Thyroid gland (tissue), 4 donors: ENCODE results near the gene LRRIQ4.

Experiments
- POLR2A ChIP-seq, 2 donors: fragments of 450-650 bp; IDR thresholded peaks; one replicate each; pipeline ENCODE4 v1.6.1; 2017; ENCODE audit warnings: antibody characterized with exemption in 2 of 2, mild to moderate bottlenecking in 2 of 2, moderate library complexity in 1 of 2
- TF ChIP-seq, protein P1 (sequence below), 6 experiments: fragments of 200-600 bp in 3 of 6; fragments of 450-650 bp in 3 of 6; sonication (generic) in 3 of 6; IDR thresholded peaks; one replicate each; pipeline ENCODE4 v1.5.1; 2016 to 2019; ENCODE audit warnings: antibody characterized with exemption in 6 of 6, mild to moderate bottlenecking in 2 of 6, inconsistent platforms in 1 of 6, moderate library complexity in 1 of 6

DNA sequence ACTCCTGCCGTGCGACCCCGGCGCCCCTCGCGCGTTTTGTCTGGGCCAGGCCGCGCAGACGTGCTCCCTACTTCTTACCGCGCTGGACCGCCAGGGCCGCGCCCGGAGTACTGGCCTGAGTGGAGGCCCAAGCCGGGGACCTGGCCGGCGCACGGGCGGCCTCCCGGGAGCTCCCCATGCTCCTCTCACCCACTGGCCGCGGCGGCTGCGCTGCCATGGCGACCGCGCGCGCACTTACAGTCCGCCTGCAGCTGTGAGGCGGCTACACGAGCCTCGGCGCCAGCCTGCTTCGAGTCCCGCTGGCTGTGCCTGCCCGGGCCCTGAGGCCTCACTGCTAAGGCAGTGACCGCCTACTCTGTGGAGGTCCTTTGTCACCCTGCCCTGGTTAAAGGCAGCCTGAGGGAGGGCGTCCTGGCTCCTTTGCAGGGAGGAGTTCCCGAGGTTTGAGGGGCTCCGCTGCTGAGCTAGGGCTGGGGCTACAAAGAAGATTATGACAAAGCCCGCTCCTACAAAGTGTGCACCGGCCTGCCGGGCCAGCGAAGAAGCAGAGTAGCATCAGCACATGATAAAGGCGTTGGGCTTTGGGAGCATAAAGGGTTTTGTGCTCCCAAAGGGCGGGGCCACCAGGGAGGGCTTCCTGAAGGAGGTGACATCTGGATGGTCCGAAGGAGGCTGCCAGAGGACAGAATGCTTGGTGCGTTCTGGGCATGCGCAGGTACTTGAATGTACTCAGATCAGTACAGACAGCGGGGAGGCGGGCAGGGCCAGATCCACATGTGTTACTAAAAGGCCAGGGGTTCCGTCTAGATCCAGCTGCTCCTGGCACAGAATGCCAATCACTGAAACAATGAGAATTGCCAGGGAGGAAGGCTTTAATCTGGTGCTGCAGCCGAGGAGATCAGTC is at the start of gene LRRIQ4, which contains the start of gene LRRC34:
- TF ChIP-seq, protein P1, sequence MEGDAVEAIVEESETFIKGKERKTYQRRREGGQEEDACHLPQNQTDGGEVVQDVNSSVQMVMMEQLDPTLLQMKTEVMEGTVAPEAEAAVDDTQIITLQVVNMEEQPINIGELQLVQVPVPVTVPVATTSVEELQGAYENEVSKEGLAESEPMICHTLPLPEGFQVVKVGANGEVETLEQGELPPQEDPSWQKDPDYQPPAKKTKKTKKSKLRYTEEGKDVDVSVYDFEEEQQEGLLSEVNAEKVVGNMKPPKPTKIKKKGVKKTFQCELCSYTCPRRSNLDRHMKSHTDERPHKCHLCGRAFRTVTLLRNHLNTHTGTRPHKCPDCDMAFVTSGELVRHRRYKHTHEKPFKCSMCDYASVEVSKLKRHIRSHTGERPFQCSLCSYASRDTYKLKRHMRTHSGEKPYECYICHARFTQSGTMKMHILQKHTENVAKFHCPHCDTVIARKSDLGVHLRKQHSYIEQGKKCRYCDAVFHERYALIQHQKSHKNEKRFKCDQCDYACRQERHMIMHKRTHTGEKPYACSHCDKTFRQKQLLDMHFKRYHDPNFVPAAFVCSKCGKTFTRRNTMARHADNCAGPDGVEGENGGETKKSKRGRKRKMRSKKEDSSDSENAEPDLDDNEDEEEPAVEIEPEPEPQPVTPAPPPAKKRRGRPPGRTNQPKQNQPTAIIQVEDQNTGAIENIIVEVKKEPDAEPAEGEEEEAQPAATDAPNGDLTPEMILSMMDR (IDR thresholded peaks at IDR 0.05) = no peak
- no peak for TF ChIP-seq POLR2A (IDR thresholded peaks at IDR 0.05)
